DND-41 (cell line): ENCODE data around the gene FNBP1.

Experiments used
- EZH2 ChIP-seq: IDR thresholded peaks from 3 replicates; pipeline ENCODE4 v1.6.1; 2012; ENCODE audit warnings: borderline replicate concordance, low read depth, mild to moderate bottlenecking, moderate library complexity, low read length, inconsistent platforms; ENCODE audit not compliant: severe bottlenecking
- TF ChIP-seq, protein P1 (sequence below): IDR thresholded peaks from 2 replicates; pipeline ENCODE4 v1.5.1; 2012; ENCODE audit warnings: borderline replicate concordance, low read length, moderate library complexity, mild to moderate bottlenecking; ENCODE audit not compliant: poor library complexity, severe bottlenecking; ENCODE audit errors: extremely low read depth

DNA sequence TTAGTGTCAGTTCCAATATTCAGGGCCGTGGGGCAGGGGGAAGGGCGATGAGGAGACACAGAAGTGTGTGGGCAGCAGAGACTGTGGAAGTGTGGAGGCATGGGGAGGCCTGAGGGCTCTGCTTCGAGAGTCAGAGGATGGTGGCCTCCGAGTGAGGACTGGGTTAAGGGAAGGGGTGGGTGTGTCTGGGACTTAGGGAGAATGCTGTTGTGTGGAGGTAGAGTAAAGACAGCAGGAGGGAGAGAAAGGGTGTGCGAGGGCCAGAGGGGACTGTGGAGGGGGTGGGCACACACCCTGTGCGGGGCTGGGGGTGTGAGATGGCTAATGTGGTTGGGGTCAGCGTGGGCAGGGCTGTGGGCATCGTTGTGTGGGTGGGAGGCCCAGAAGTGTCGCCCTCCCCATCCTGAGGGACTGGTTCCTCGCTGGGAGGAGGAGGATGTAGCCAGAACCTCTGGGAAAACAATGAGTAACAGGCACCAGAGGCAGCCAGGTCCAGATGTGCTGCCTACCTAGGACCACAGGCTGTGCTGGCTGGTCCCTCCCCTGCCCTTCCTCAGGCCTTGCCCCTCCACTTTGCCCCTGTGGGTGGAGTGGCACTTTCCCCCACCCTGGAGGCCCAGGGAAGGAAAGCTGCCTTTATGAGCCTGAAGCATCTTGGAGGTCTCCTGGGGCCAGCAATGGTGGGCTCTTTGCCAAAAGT is 203.5 kb downstream of the FNBP1 start:
- TF ChIP-seq, protein P1, sequence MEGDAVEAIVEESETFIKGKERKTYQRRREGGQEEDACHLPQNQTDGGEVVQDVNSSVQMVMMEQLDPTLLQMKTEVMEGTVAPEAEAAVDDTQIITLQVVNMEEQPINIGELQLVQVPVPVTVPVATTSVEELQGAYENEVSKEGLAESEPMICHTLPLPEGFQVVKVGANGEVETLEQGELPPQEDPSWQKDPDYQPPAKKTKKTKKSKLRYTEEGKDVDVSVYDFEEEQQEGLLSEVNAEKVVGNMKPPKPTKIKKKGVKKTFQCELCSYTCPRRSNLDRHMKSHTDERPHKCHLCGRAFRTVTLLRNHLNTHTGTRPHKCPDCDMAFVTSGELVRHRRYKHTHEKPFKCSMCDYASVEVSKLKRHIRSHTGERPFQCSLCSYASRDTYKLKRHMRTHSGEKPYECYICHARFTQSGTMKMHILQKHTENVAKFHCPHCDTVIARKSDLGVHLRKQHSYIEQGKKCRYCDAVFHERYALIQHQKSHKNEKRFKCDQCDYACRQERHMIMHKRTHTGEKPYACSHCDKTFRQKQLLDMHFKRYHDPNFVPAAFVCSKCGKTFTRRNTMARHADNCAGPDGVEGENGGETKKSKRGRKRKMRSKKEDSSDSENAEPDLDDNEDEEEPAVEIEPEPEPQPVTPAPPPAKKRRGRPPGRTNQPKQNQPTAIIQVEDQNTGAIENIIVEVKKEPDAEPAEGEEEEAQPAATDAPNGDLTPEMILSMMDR = no peak
- TF ChIP-seq EZH2 = no peak
